ENCODE measurements around the gene ADAMTS19.

ADAMTS19 gene

GRCh38 chr5:129593525-129593924, 133.4 kb downstream of the ADAMTS19 start:
- H3K4me3 ChIP-seq (ENCODE audit: control insufficient read depth, low read depth, low read length) = no peak overlapping the region
- TF ChIP-seq CTCF (IDR thresholded peaks at IDR 0.05; ENCODE audit: control insufficient read depth, insufficient read depth, low read depth, low read length, missing control alignments) = no peak
- DNase-seq (ENCODE audit: low read depth) = no peak

DNA sequence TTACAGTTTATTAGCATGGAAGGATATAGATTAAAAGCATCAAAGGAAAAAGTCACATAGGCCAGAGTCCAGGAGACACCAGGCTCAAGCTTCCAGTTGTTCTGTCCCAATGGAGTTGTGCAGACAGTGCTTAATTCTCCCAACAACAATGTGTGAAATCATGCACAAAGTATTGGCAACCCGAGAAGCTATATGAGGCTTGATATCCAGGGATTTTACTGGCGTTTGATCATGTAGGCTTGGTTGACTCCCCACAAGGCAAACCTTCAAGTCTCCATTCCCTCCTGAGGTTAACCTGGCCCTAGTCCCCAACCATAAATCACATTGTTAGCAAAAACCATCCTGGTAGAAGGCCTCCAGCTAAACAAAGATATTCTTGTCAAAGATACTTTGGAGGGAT, 141.5 kb downstream of the ADAMTS19 start:
- DNase-seq (ENCODE audit: low read depth) = no peak
- no peak for TF ChIP-seq CTCF (IDR thresholded peaks at IDR 0.05; ENCODE audit: control insufficient read depth, insufficient read depth, low read depth, low read length, missing control alignments)

DNA sequence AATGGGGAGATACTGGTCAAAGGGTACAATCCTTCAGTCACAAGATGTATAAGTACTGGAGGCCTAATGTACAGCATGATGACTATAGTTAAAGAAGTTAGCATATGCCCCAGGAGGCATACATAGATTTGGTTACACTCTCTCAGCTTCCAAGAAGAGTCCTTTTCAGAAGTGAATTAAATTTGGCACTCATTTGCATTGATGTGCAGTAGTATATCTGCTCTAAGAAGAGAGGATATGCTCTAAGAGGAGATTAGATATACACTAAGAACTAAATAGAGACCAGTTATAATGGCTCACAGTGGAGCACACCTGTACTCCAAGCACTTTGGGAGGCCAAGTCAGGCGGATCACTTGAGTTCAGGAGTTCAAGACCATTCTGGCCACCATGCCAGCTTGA, 148.3 kb downstream of the ADAMTS19 start:
- no peak for TF ChIP-seq CTCF (IDR thresholded peaks at IDR 0.05; ENCODE audit: control insufficient read depth, insufficient read depth, low read depth, low read length, missing control alignments)
- DNase-seq (ENCODE audit: low read depth) = no peak
- H3K4me3 ChIP-seq (ENCODE audit: control insufficient read depth, low read depth, low read length) = no peak overlapping the region

More for the DNA sequence above, 141.5 kb downstream of the ADAMTS19 start:
- no peak overlapping the region for H3K4me3 ChIP-seq (ENCODE audit: control insufficient read depth, low read depth, low read length)

GRCh38 chr5:129609710-129610109, 149.6 kb downstream of the ADAMTS19 start:
- no peak overlapping the region for H3K4me3 ChIP-seq (ENCODE audit: control insufficient read depth, low read depth, low read length)
- DNase-seq (ENCODE audit: low read depth) = no peak
- no peak for TF ChIP-seq CTCF (IDR thresholded peaks at IDR 0.05; ENCODE audit: control insufficient read depth, insufficient read depth, low read depth, low read length, missing control alignments)

GRCh38 chr5:129616517-129616916, 156.4 kb downstream of the ADAMTS19 start:
- no peak for DNase-seq (ENCODE audit: low read depth)
- TF ChIP-seq CTCF (IDR thresholded peaks at IDR 0.05; ENCODE audit: control insufficient read depth, insufficient read depth, low read depth, low read length, missing control alignments) = no peak
- no peak overlapping the region for H3K4me3 ChIP-seq (ENCODE audit: control insufficient read depth, low read depth, low read length)

DNA sequence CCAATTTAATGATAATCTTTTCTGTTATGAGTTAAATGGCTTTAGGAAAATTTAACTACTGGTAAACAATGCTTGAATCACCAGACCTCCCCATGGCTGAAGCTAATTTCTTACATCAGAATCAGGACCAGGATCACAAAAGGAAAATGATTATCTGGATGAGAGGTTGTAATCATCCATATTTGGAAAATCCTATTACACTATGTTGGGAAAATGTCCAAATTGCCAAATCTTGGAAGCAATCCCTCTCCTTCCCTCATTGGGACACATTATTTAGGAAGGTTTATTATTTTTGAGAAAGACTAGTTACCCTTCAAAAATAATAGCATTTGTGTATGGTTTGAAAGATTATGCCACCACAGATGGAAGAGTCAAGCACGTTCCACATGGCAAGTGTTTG, 157.1 kb downstream of the ADAMTS19 start:
- TF ChIP-seq CTCF (IDR thresholded peaks at IDR 0.05; ENCODE audit: control insufficient read depth, insufficient read depth, low read depth, low read length, missing control alignments) = no peak
- H3K4me3 ChIP-seq (ENCODE audit: control insufficient read depth, low read depth, low read length) = no peak overlapping the region
- no peak for DNase-seq (ENCODE audit: low read depth)

DNA sequence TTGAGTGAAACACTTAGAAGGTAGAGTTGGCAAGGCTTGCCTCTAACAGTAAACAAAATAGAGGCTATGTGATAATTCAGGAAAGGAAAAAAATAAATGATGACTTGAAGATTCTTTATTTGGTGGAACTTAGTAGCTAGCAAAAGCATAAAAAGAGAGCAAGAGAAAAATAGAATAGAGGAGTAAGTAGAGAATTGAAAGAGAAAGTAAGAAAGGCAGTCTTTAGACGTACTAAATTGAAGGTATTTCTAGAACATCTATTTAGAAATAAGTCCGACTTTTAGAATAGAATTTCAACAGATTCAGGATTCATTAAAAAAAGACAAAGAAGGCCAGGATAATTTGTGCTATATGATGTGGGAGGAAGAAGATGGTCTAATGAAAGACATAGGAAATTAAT, 159.7 kb downstream of the ADAMTS19 start:
- no peak overlapping the region for H3K4me3 ChIP-seq (ENCODE audit: control insufficient read depth, low read depth, low read length)
- DNase-seq (ENCODE audit: low read depth) = no peak
- no peak for TF ChIP-seq CTCF (IDR thresholded peaks at IDR 0.05; ENCODE audit: control insufficient read depth, insufficient read depth, low read depth, low read length, missing control alignments)

Data from AG09309 (cell line).